Purkinje cell (primary cell): Measurements from ENCODE around the gene GSKIP. TPM values are rescaled to one million over a fixed set of nuclear protein-coding genes. Genes with fewer than 3 reads are reported as not detected.

ENCODE experiments used
- polyA plus RNA-seq: library from polyadenylated mRNA; unstranded; fragments of >200 nt; fragmentation: Nextera tagmentation; gene quantifications from 2 replicates; pipeline ENCODE4 v1.2.1, GENCODE V29; 2014

The GSKIP gene
- 138 and 184 TPM in 2 replicates for polyA plus RNA-seq

GRCh38 chr14:96362965-96363750 is at the start of gene GSKIP, which contains the start of gene ATG2B:
Gene GSKIP, plus strand, starts transcription at chr14:96363526. Its CDS starts 18,722 bp downstream, at chr14:96382248.
Gene ATG2B, minus strand, starts transcription at chr14:96363341. Its CDS starts 365 bp downstream, at chr14:96362976.

Other genes with a start within 250 kb of the GSKIP start
- gene BDKRB2, start 158.7 kb upstream of the GSKIP start, polyA plus RNA-seq: not detected in 2 replicates
- not detected in 2 replicates for gene BDKRB1, start 107.3 kb upstream of the GSKIP start, polyA plus RNA-seq
- 10.4 and 11.8 TPM in 2 replicates for gene ATG2B, start 185 bp upstream of the GSKIP start, polyA plus RNA-seq
- 23.6 and 29.9 TPM in 2 replicates for gene AK7, start 28.6 kb downstream of the GSKIP start, polyA plus RNA-seq
- 96.8 and 121 TPM in 2 replicates for gene PAPOLA, start 138.9 kb downstream of the GSKIP start, polyA plus RNA-seq